ENCODE measurements around the gene PPP1R37.

GRCh38 chr19:45098521-45099466 is 5.8 kb downstream of the PPP1R37 start:
- TF ChIP-seq CTCF (IDR thresholded peaks at IDR 0.05): no peak
- TF ChIP-seq POLR2A (IDR thresholded peaks at IDR 0.05): no peak
